ENCODE results near the gene TOX3.

The TOX3 gene

GRCh38 chr16:52453644-52454043 lies 93.3 kb downstream of the TOX3 start:
- no peak for DNase-seq

- DNase-seq = no peak
Observed at GRCh38 chr16:52451971-52452421, 94.9 kb downstream of the TOX3 start.

GRCh38 chr16:52450916-52451315 lies 96.0 kb downstream of the TOX3 start:
- no peak for DNase-seq

- DNase-seq = no peak
Observed at GRCh38 chr16:52450241-52450640, 96.7 kb downstream of the TOX3 start.

GRCh38 chr16:52446080-52446479 lies 100.9 kb downstream of the TOX3 start:
- DNase-seq = no peak

GRCh38 chr16:52441886-52442285 lies 105.1 kb downstream of the TOX3 start:
- no peak for DNase-seq

- DNase-seq = no peak
Observed at GRCh38 chr16:52440248-52440647, 106.7 kb downstream of the TOX3 start.

GRCh38 chr16:52439750-52440149 lies 107.2 kb downstream of the TOX3 start:
- no peak for DNase-seq

GRCh38 chr16:52439171-52439701 lies 107.7 kb downstream of the TOX3 start:
- no peak for DNase-seq

GRCh38 chr16:52437277-52437670 lies 109.7 kb downstream of the TOX3 start:
- no peak for DNase-seq

- no peak for DNase-seq
Observed at GRCh38 chr16:52436339-52437276, 110.3 kb downstream of the TOX3 start.

GRCh38 chr16:52434224-52434623 lies 112.7 kb downstream of the TOX3 start:
- no peak for DNase-seq

GRCh38 chr16:52433643-52434042 lies 113.3 kb downstream of the TOX3 start:
- no peak for DNase-seq

- DNase-seq = no peak
Observed at GRCh38 chr16:52424591-52424990, 122.4 kb downstream of the TOX3 start.

- DNase-seq = no peak
Observed at GRCh38 chr16:52422307-52422706, 124.6 kb downstream of the TOX3 start.

- no peak for DNase-seq
Observed at GRCh38 chr16:52418201-52418600, 128.7 kb downstream of the TOX3 start.

GRCh38 chr16:52416888-52417287 lies 130.1 kb downstream of the TOX3 start:
- no peak for DNase-seq

- DNase-seq = no peak
Observed at GRCh38 chr16:52411011-52411410, 135.9 kb downstream of the TOX3 start.

GRCh38 chr16:52408191-52408845 lies 138.6 kb downstream of the TOX3 start:
- no peak for DNase-seq

GRCh38 chr16:52407778-52408177 lies 139.2 kb downstream of the TOX3 start:
- no peak for DNase-seq

GRCh38 chr16:52405441-52405840 lies 141.5 kb downstream of the TOX3 start:
- no peak for DNase-seq

- DNase-seq = no peak
Observed at GRCh38 chr16:52404546-52404945, 142.4 kb downstream of the TOX3 start.

- no peak for DNase-seq
Observed at GRCh38 chr16:52399116-52399515, 147.8 kb downstream of the TOX3 start.

Measured in hypothalamus (tissue), 51 donors.